ENCODE results near the gene PARD3.

The PARD3 gene

GRCh38 chr10:34816501-34817002 lies 1.5 kb upstream of the PARD3 start:
- TF ChIP-seq SIN3A (IDR thresholded peaks at IDR 0.05; ENCODE audit: borderline replicate concordance, insufficient read depth, low read length) = no peak
- TF ChIP-seq, protein P1, sequence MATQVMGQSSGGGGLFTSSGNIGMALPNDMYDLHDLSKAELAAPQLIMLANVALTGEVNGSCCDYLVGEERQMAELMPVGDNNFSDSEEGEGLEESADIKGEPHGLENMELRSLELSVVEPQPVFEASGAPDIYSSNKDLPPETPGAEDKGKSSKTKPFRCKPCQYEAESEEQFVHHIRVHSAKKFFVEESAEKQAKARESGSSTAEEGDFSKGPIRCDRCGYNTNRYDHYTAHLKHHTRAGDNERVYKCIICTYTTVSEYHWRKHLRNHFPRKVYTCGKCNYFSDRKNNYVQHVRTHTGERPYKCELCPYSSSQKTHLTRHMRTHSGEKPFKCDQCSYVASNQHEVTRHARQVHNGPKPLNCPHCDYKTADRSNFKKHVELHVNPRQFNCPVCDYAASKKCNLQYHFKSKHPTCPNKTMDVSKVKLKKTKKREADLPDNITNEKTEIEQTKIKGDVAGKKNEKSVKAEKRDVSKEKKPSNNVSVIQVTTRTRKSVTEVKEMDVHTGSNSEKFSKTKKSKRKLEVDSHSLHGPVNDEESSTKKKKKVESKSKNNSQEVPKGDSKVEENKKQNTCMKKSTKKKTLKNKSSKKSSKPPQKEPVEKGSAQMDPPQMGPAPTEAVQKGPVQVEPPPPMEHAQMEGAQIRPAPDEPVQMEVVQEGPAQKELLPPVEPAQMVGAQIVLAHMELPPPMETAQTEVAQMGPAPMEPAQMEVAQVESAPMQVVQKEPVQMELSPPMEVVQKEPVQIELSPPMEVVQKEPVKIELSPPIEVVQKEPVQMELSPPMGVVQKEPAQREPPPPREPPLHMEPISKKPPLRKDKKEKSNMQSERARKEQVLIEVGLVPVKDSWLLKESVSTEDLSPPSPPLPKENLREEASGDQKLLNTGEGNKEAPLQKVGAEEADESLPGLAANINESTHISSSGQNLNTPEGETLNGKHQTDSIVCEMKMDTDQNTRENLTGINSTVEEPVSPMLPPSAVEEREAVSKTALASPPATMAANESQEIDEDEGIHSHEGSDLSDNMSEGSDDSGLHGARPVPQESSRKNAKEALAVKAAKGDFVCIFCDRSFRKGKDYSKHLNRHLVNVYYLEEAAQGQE (IDR thresholded peaks at IDR 0.05; ENCODE audit: insufficient read depth in 1 of 2, low read depth in 2 of 2, low read length in 2 of 2) = no peak
- no peak for TF ChIP-seq TAF1 (IDR thresholded peaks at IDR 0.05; ENCODE audit: borderline replicate concordance, insufficient read depth, low read length)
- TF ChIP-seq FOXP2 (optimal IDR thresholded peaks at IDR 0.05; ENCODE audit: borderline replicate concordance, extremely low read depth, extremely low read length, insufficient read depth) = no peak
- no peak for TF ChIP-seq POLR2AphosphoS5 (IDR thresholded peaks at IDR 0.05; ENCODE audit: low read depth, low read length)

GRCh38 chr10:34816085-34816496 lies 995 bp upstream of the PARD3 start:
- TF ChIP-seq TAF1 (IDR thresholded peaks at IDR 0.05; ENCODE audit: borderline replicate concordance, insufficient read depth, low read length) (no peak), POLR2AphosphoS5 (IDR thresholded peaks at IDR 0.05; ENCODE audit: low read depth, low read length) (no peak)

- TF ChIP-seq FOXP2 (optimal IDR thresholded peaks at IDR 0.05; ENCODE audit: borderline replicate concordance, extremely low read depth, extremely low read length, insufficient read depth) (no peak), TAF1 (IDR thresholded peaks at IDR 0.05; ENCODE audit: borderline replicate concordance, insufficient read depth, low read length) (no peak), SIN3A (IDR thresholded peaks at IDR 0.05; ENCODE audit: borderline replicate concordance, insufficient read depth, low read length) (no peak), POLR2AphosphoS5 (IDR thresholded peaks at IDR 0.05; ENCODE audit: low read depth, low read length) (no peak)
- TF ChIP-seq, protein P1 (IDR thresholded peaks at IDR 0.05; ENCODE audit: insufficient read depth in 1 of 2, low read depth in 2 of 2, low read length in 2 of 2) = no peak
These were observed 247 bp downstream of the PARD3 start for GRCh38 chr10:34814913-34815184.

- no peak for TF ChIP-seq TAF1 (IDR thresholded peaks at IDR 0.05; ENCODE audit: borderline replicate concordance, insufficient read depth, low read length)
- TF ChIP-seq POLR2AphosphoS5 (IDR thresholded peaks at IDR 0.05; ENCODE audit: low read depth, low read length) = no peak
- TF ChIP-seq, protein P1 (IDR thresholded peaks at IDR 0.05; ENCODE audit: insufficient read depth in 1 of 2, low read depth in 2 of 2, low read length in 2 of 2) = no peak
- TF ChIP-seq SIN3A (IDR thresholded peaks at IDR 0.05; ENCODE audit: borderline replicate concordance, insufficient read depth, low read length) = no peak
- no peak for TF ChIP-seq FOXP2 (optimal IDR thresholded peaks at IDR 0.05; ENCODE audit: borderline replicate concordance, extremely low read depth, extremely low read length, insufficient read depth)
These were observed 728 bp downstream of the PARD3 start for GRCh38 chr10:34814223-34814912.

DNA sequence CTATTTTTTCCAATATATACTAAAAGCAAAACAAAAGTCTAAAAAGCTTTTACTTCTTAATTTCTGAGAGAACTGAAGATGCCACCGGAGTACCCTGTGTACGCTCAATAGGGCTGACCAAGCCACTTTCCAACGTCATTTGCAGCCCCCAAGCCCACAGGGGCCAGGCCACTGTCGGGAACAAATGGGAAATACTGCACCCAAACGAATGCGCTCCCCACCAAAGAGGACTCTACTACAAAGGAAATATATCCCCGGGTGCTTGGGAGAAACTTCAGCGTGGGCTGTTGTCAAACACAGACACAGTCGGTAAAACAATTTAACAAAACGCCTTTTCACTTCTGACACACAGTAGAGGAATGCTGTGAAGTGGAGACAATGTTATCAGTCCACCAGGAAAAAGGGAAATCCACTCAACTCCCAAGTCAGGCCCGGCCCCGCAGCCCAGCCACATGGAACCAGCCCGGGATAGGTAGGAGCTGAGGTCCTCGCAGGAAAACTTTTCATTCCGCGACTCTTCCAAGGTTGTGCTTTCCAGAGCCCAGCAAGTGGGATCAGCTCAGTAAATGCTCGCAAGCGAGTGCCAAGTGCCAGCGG lies 1.4 kb downstream of the PARD3 start:
- no peak for TF ChIP-seq FOXP2 (optimal IDR thresholded peaks at IDR 0.05; ENCODE audit: borderline replicate concordance, extremely low read depth, extremely low read length, insufficient read depth)
- TF ChIP-seq TAF1 (IDR thresholded peaks at IDR 0.05; ENCODE audit: borderline replicate concordance, insufficient read depth, low read length) = no peak
- no peak for TF ChIP-seq SIN3A (IDR thresholded peaks at IDR 0.05; ENCODE audit: borderline replicate concordance, insufficient read depth, low read length)
- TF ChIP-seq POLR2AphosphoS5 (IDR thresholded peaks at IDR 0.05; ENCODE audit: low read depth, low read length) = no peak
- TF ChIP-seq, protein P1 (IDR thresholded peaks at IDR 0.05; ENCODE audit: insufficient read depth in 1 of 2, low read depth in 2 of 2, low read length in 2 of 2) = no peak
